SK-N-SH (cell line): Measurements from ENCODE around the gene SPOCK1.

Experiments used
- CTCF ChIP-seq: fragments of 200-600 bp; sonication (generic); IDR thresholded peaks from 2 replicates; pipeline ENCODE4 v1.6.1; 2017; ENCODE audit warnings: antibody characterized with exemption, mild to moderate bottlenecking, moderate library complexity
- EP300 ChIP-seq, 2 experiments: IDR thresholded peaks; 2 replicates each; pipeline versions ENCODE4 v1.4.0 to v1.6.1; 2012; ENCODE audit warnings: borderline replicate concordance in 1 of 2, low read depth in 1 of 2, low read length in 1 of 2
- FOXJ3 ChIP-seq: sonication (generic); formaldehyde crosslinking; IDR thresholded peaks from 2 replicates; pipeline ENCODE4 v1.5.1; 2020; ENCODE audit warnings: mild to moderate bottlenecking, missing genetic modification reagents
- POLR2AphosphoS5 ChIP-seq: IDR thresholded peaks from 2 replicates; pipeline ENCODE4 v1.6.1; 2012; ENCODE audit warnings: low read depth, low read length
- RCOR1 ChIP-seq: fragments of 150-350 bp; IDR thresholded peaks from 2 replicates; pipeline ENCODE4 v1.6.1; 2017; ENCODE audit warnings: antibody characterized with exemption, low read length
- REST ChIP-seq: IDR thresholded peaks from 2 replicates; pipeline ENCODE4 v1.6.1; 2012; ENCODE audit warnings: mild to moderate bottlenecking, low read depth, low read length, moderate library complexity
- YY1 ChIP-seq: IDR thresholded peaks from 2 replicates; pipeline ENCODE4 v1.4.0; 2012; ENCODE audit warnings: low read depth, mild to moderate bottlenecking
- TF ChIP-seq, protein P1 (sequence below): IDR thresholded peaks from 2 replicates; pipeline ENCODE4 v1.4.0; 2012; ENCODE audit warnings: low read depth

DNA sequence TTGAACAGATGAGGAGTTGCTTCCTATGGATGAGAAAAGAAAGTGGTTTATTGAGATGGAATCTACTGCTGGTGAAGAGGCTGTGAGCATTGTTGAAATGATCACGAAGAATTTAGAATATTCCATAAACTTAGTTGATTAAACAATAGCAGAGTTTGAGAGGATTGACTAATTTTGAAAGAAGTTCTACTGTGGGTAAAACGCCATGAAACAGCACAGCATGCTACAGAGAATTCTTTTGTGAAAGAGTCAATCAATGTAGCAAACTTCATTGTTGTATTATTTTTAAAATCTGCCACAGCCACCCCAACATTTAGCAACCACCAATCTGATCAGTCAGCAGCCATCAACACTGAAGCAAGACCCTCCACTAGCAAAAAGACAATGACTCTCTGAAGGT is 309.1 kb downstream of the SPOCK1 start:
- TF ChIP-seq CTCF (no peak), EP300 (IDR thresholded peaks at IDR 0.05; ENCODE audit: borderline replicate concordance in 1 of 2, low read depth in 1 of 2, low read length in 1 of 2) (no peak), POLR2AphosphoS5 (no peak), YY1 (no peak), FOXJ3 (CRISPR knock-in tag) (no peak), REST (no peak), RCOR1 (no peak)
- TF ChIP-seq, protein P1, sequence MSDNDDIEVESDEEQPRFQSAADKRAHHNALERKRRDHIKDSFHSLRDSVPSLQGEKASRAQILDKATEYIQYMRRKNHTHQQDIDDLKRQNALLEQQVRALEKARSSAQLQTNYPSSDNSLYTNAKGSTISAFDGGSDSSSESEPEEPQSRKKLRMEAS: no peak
